ENCODE data around the gene OPCML. TPM values are rescaled to one million over a fixed set of nuclear protein-coding genes. Genes with fewer than 3 reads are reported as not detected.

The OPCML gene
- total RNA-seq, 4 donors from 2014 or later, result 0.06 to 0.83 (median 0.24) TPM

DNA sequence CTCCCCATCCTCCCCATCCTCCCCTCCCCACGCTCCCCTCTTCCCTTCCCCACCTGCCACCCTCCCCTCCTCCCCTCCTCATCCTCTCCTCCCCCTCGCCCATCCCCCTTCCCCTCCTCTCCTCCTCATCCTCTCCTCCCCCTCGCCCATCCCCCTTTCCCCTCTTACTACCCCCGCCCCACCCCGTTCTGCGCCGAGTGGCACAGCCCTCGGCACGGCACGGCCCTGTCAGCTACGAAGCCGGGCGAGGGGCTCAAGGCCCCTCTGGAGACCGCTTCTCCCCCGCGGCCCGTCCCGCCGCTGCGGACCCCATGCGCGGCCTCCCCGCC is 449.9 kb downstream of the OPCML start:
- Histone ChIP-seq H3K27me3 (peaks cover 0 to 89% (median 5%) of the 10 kb centered on the region in 4 donors), H3K4me3 (peak overlapping the region; percentile 46 to 62 (median 46)), H3K9me3 (no peaks in the 10 kb centered on the region), H3K4me1 (peaks cover 0 to 14% (median 11%) of the 10 kb centered on the region in 4 donors), H3K27ac (replicated peaks in 1 of 4) (no peak overlapping the region), H3K36me3 (no peaks in the 10 kb centered on the region)
- intact Hi-C loops (cut with DNase I), result loop anchor here (5.0 kb wide), 1 partner anchor 750 kb away; no protein-coding TSS in a partner anchor
- WGBS, result 88% methylated on average over 2 of the region's 23 CpGs
- TF ChIP-seq POLR2AphosphoS5 (IDR thresholded peaks at IDR 0.05) (no peak), POLR2A (IDR thresholded peaks at IDR 0.05; ENCODE audit: low read depth) (no peak), CTCF (IDR thresholded peaks at IDR 0.05) (no peak), EP300 (IDR thresholded peaks at IDR 0.05) (no peak)
- peak; percentile 91 for DNase-seq (ENCODE audit: extremely low spot score)

- Histone ChIP-seq H3K27ac (replicated peaks in 1 of 4) (no peak overlapping the region), H3K4me1 (peaks cover 0 to 14% (median 11%) of the 10 kb centered on the region in 4 donors), H3K36me3 (no peaks in the 10 kb centered on the region), H3K4me3 (no peak overlapping the region), H3K27me3 (peaks cover 0 to 89% (median 3%) of the 10 kb centered on the region in 4 donors), H3K9me3 (no peaks in the 10 kb centered on the region)
- intact Hi-C loops (cut with DNase I), result loop anchor here (5.0 kb wide), 1 partner anchor 750 kb away; no protein-coding TSS in a partner anchor
- TF ChIP-seq EP300 (IDR thresholded peaks at IDR 0.05), result no peak
- no peak for TF ChIP-seq POLR2A (IDR thresholded peaks at IDR 0.05; ENCODE audit: low read depth)
- no peak for TF ChIP-seq CTCF (IDR thresholded peaks at IDR 0.05)
- TF ChIP-seq POLR2AphosphoS5 (IDR thresholded peaks at IDR 0.05), result no peak
- WGBS, result 77% methylated on average over 23 of the region's 43 CpGs
- DNase-seq (ENCODE audit: extremely low spot score), result peak; percentile 74
These were observed 450.4 kb downstream of the OPCML start for GRCh38 chr11:133081730-133082452.

GRCh38 chr11:133081020-133081419 is 451.3 kb downstream of the OPCML start:
- 83% methylated on average over 8 of the region's 9 CpGs for WGBS
- intact Hi-C loops (cut with DNase I), result loop anchor here (5.0 kb wide), 1 partner anchor 751 kb away; no protein-coding TSS in a partner anchor
- H3K27me3 ChIP-seq, result peaks cover 0 to 87% (median 3%) of the 10 kb centered on the region in 4 donors
- H3K4me3 ChIP-seq, result no peak overlapping the region
- no peak for DNase-seq (ENCODE audit: extremely low spot score)
- no peaks in the 10 kb centered on the region for H3K36me3 ChIP-seq
- no peak for TF ChIP-seq EP300 (IDR thresholded peaks at IDR 0.05)
- TF ChIP-seq POLR2A (IDR thresholded peaks at IDR 0.05; ENCODE audit: low read depth), result no peak
- TF ChIP-seq CTCF (IDR thresholded peaks at IDR 0.05), result no peak
- TF ChIP-seq POLR2AphosphoS5 (IDR thresholded peaks at IDR 0.05), result no peak
- no peaks in the 10 kb centered on the region for H3K9me3 ChIP-seq
- peaks cover 0 to 14% (median 11%) of the 10 kb centered on the region in 4 donors for H3K4me1 ChIP-seq
- H3K27ac ChIP-seq (replicated peaks in 1 of 4), result no peak overlapping the region

GRCh38 chr11:133078591-133079404 is 453.5 kb downstream of the OPCML start:
- H3K36me3 ChIP-seq, result no peaks in the 10 kb centered on the region
- intact Hi-C loops (cut with DNase I), result no loop called here
- no peak overlapping the region for H3K27ac ChIP-seq (replicated peaks in 1 of 4)
- H3K27me3 ChIP-seq, result peaks cover 0 to 85% (median 0%) of the 10 kb centered on the region in 4 donors
- TF ChIP-seq CTCF (IDR thresholded peaks at IDR 0.05) (peak; percentile 40 to 75 (median 60)), POLR2A (IDR thresholded peaks at IDR 0.05; ENCODE audit: low read depth) (no peak), POLR2AphosphoS5 (IDR thresholded peaks at IDR 0.05) (no peak), EP300 (IDR thresholded peaks at IDR 0.05) (no peak)
- H3K4me3 ChIP-seq, result no peak overlapping the region
- H3K9me3 ChIP-seq, result no peaks in the 10 kb centered on the region
- H3K4me1 ChIP-seq, result peaks cover 0 to 14% (median 11%) of the 10 kb centered on the region in 4 donors
- 28% methylated on average over 24 of the region's 24 CpGs for WGBS
- no peak for DNase-seq (ENCODE audit: extremely low spot score)

Measured in esophagus muscularis mucosa (tissue), 4 donors.